ENCODE measurements around the gene ECE1. TPM values are rescaled to one million over a fixed set of nuclear protein-coding genes. Genes with fewer than 3 reads are reported as not detected.
"Not testable (repeated sequence)": the region's sequence is repeated elsewhere in the genome, so short reads cannot be mapped to it uniquely, and the experiment has no call there.

ECE1 gene
- total RNA-seq, 2 donors from 2014 or later: 66.2 to 138 TPM

- intact Hi-C loops (cut with DNase I): no loop called here
- peak; percentile 77 for DNase-seq
- peak; percentile 20 to 58 for ATAC-seq
These were observed 7.7 kb upstream of the ECE1 start for GRCh38 chr1:21297975-21298374.

DNA sequence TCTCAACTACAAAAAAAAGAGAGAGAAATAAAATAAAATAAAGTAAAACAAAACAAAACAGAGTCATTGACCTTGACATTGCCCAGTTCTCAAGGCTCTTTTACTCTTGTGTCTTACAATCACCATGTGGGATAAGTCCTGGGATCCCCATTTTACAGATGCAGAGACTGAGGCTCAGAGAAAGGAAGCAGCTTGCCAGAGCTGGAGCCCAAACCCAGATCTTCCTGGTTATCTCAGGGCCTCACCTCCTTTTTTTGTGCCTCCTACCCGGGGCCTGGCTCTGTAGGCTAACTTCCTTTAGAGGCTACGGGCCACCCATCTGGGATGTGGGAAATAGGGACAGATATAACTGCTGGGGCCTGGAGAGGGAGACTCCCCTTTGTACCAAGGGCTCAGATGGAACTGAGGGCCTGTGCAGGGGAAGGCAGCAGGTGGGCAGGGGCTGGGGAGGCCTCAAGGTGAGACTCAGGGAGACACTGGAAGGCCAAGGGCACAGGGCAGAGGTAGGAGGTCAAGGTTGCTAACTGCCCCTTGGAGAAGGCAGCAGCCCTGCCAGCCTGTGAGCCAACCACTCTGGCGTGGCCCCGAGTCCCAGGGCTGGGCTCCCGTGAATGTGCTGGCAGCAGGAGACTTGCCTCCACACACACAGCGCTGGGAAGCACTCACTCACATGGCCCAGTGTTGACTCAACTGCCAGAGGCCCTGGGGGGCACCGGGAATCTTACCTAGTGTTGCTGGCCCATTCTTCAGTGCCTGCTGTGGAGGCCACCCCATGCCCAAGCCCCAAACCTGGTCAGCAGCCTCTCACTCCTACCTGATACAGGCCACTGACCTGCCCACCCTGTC lies 6.5 kb upstream of the ECE1 start:
- intact Hi-C loops (cut with DNase I): no loop called here
- ATAC-seq: peak in 1 of 2 donors; percentile 7
- no peak for DNase-seq

DNA sequence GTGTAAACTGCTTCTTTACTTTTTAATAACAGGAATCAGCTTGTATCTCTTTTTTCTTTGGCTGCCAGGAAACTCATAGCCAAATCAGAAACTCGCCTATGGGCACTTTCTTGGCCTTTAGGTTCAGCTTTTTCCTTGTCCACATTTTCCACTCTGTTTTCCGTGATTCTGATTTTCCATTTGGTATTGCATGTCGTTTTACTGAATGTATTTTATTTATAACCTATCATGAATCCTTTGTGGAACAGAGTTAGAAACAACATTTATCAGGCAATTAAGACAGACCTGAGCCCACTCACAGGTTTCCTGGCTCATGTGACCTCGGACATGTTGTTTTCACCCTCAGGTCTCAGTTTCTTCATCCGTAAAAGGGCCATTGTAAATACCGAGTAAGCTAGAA lies 5.3 kb upstream of the ECE1 start:
- DNase-seq: no peak
- no peak for ATAC-seq
- intact Hi-C loops (cut with DNase I): no loop called here

- ATAC-seq (peak in 1 of 2 donors; percentile 2), DNase-seq (no peak)
- intact Hi-C loops (cut with DNase I): no loop called here
These were observed 4.7 kb upstream of the ECE1 start for GRCh38 chr1:21295002-21295401.

GRCh38 chr1:21294266-21294989 lies 4.2 kb upstream of the ECE1 start:
- intact Hi-C loops (cut with DNase I): no loop called here
- ATAC-seq (peak; percentile 27 to 38), DNase-seq (no peak)

DNA sequence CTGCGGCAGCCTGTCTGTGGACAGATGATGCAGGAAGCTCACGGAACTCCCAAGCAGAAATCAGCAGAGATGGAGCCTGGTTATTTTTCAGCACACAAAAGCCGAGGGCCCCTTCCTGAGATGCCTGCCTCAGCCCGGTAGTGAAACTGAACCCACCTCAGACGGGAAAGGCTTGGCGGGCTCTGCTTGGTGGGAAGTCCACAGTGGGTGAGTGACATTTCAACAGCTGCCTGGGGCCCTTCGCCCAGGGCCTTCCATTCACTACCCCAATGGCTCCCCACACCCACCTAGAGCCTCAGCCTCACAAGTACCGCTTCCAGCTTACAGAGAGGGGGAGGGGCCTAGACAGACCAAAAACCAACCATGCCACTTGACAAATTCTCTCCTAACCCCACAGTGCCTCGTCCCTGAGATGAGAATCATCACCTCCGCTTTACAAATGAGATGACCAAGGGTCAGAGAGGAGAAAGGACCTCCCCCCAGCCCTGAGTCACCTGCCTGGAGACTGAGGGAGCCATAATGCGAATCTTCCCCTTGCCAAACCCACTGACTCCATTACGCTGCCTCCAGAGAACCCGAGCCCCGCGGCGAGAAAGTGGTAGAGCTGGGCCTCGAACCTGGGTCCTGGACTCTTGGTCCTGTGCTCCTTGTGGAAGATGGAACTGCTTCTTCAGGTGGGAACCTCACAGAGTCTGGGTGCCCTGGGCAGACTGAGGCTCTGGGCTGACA lies 3.4 kb upstream of the ECE1 start:
- DNase-seq: no peak
- ATAC-seq: no peak
- intact Hi-C loops (cut with DNase I): no loop called here

GRCh38 chr1:21292984-21293536 lies 2.8 kb upstream of the ECE1 start:
- no peak for ATAC-seq
- no peak for DNase-seq
- intact Hi-C loops (cut with DNase I): no loop called here

GRCh38 chr1:21292503-21292983 lies 2.3 kb upstream of the ECE1 start:
- no peak for ATAC-seq
- intact Hi-C loops (cut with DNase I): no loop called here
- no peak for DNase-seq

DNA sequence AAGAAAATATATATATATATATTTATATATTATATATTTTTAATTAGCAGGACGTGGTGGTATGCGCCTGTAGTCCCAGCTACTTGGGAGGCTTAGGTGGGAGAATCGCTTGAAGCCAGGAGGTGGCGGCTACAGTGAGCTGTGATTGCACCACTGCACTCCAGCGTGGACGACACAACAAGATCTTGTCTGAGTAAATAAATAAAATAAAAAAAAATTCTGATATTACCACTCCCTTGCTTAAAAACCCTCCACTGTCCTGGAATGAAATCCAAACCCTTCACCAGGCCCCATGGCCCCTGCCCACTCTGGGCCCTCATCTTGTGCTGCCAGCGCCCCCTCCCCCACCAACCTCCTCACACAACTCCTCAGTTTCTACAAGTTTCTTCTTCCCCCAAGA lies 1.7 kb upstream of the ECE1 start:
- intact Hi-C loops (cut with DNase I): no loop called here
- no peak for DNase-seq
- ATAC-seq: no peak

- ATAC-seq: no peak
- no peak for DNase-seq
- intact Hi-C loops (cut with DNase I): no loop called here
These were observed 921 bp upstream of the ECE1 start for GRCh38 chr1:21291184-21291583.

- intact Hi-C loops (cut with DNase I): no loop called here
- no peak for DNase-seq
- ATAC-seq: no peak
These were observed 282 bp upstream of the ECE1 start for GRCh38 chr1:21290546-21290944.

DNA sequence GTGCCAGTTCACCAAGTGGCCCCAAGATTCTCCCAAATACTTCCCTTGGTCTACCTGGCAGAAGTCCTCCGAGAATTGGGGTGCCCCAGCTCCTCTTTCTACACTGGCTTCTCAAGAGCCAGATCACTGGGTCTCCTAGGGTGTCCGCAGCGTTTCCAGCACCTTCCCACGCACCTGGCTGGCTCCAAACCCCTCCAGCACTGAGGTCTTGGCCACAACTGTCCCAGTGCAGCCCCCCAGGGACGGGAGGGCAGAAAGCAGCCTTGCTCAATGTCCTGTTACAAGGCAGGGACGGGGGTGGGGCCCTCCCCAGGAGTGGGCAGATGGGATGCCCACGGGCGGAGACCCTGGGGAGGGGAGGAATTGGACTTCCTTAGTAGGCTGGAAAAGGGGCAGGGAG lies 1.1 kb downstream of the ECE1 start:
- ATAC-seq (no peak), DNase-seq (no peak)
- intact Hi-C loops (cut with DNase I): no loop called here

- ATAC-seq (no peak), DNase-seq (no peak)
- intact Hi-C loops (cut with DNase I): no loop called here
These were observed 2.3 kb downstream of the ECE1 start for GRCh38 chr1:21287905-21288514.

GRCh38 chr1:21285386-21285785 lies 4.9 kb downstream of the ECE1 start:
- intact Hi-C loops (cut with DNase I); DNase-seq; ATAC-seq: not testable (repeated sequence)

DNA sequence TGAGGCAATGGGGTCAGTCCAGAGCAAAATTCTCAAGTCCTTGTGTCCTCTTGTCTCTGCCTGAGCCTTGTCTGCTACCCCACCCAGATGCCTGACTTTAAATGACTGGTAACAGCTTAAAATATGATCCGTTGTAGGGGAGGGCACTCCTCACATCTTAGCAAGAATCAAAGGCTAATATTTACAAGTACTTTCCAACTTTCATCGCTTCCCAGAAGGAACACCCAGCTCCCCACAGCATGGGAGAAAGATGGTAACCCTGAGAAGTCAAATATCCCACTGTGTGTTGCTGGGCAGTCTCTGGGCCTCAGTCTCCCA lies 5.2 kb downstream of the ECE1 start:
- ATAC-seq: no peak
- intact Hi-C loops (cut with DNase I): no loop called here
- no peak for DNase-seq

DNA sequence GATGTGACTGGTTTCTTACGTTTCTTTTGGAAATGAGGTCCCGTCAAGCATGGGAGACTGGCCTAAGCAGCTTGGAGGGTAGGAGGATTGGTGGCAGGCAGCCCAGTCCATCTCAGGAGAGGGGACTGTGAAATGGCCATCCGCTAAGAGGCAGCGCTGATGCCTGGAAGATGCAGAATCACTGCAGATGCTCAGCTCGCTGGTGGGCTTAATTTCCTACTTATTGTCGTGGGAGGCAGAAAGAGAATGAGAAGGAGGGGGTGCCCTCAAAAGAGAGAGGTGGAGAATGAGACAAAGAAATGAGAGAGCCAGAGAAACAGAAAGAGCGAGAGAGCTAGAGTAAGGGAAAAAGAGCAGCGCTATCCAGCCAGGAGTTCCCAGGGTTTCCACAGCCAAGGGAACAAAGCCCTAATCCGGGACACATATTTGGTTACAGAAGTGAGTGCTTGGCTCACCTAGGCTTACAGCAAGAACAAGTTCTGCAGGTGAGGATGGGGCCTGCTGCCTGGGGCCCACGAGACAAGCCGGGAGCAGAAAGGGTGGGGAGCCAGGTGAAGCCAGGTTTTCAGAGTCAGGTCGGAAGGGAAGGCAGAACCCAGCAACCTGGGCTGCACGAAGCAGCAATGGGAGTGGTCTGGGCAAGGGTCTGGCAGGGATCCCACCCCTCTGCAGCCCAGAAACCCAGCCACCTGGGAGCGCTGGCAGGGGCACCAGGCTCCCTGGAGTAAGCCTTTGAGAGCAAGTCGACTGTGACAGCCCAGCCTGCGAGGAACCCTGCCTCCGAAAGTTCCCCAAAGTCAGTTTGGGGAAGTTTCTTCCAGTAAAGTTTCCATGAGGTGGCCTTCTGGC lies 5.8 kb downstream of the ECE1 start:
- intact Hi-C loops (cut with DNase I): no loop called here
- no peak for ATAC-seq
- DNase-seq: no peak

DNA sequence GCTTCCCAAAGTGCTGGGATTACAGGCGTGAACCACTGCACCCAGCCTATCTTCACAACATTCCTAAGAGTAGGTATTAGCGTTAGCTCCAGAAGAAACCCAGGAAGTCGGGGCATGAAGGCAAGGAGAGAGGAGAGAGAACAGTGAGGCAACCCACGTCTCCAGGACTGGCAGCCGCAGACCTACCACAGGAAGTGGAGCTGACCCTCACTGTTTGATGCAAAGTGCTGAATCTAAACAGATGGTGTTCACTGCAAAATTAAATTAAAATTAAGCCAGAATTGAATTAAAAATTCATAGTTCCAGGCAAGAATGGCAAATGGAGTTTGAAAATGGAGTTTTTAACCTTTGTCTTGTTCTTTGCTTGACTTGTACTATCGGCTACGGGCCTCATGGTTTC lies 6.7 kb downstream of the ECE1 start:
- DNase-seq (no peak), ATAC-seq (no peak)
- intact Hi-C loops (cut with DNase I): no loop called here

GRCh38 chr1:21282020-21282419 lies 8.2 kb downstream of the ECE1 start:
- intact Hi-C loops (cut with DNase I); ATAC-seq; DNase-seq: not testable (repeated sequence)

All from left cardiac atrium (tissue), 4 donors.